GM18861 (cell line): ENCODE data around the gene TK2.

Experiments
- ATAC-seq: cut with Tn5 transposase; IDR thresholded peaks from one replicate; pipeline ENCODE4 v1.9.1; 2021; ENCODE audit not compliant: unreplicated experiment

Gene TK2

GRCh38 chr16:66486199-66486772, 63.6 kb downstream of the TK2 start:
- no peak for ATAC-seq

- no peak for ATAC-seq
These were observed 64.5 kb downstream of the TK2 start for GRCh38 chr16:66485376-66485775.

GRCh38 chr16:66484453-66485213, 65.3 kb downstream of the TK2 start:
- ATAC-seq: no peak

DNA sequence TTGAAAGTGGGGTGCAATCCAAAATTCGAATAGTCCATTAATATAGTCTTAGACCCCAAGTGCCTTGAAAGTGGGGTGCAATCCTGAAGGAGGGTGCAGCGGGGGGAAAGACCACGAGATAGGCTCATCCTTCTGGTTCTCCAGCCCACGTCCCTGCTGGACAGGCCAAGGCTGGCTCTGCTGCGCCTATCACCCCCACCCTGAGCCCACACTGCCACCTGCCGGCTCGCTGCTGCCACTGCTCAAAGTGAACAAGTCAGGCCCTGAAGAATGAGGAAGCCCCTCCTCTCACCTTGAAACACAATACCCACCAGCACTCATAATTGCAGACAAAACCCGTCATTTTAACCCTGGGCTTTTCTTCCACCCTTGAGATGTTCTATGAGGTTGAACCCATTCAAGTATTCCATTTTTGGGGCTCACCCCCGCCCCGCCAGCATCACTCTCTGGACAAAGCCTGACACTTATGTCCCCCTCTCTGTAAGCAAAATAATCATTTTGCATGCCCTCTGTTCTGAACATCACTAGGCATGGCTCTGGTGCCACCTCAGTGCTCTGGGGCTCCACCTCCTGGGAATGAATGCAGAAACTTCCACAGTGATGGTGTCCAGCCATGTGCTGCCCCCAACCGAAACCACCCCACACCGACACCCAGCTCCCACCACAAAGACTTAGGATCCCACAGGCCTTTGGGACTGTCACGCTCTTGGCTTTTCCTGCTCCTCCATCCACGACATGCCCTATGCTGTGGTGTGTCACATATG, 66.1 kb downstream of the TK2 start:
- peak; percentile 71 for ATAC-seq

GRCh38 chr16:66481943-66482390, 68.0 kb downstream of the TK2 start:
- ATAC-seq: no peak

DNA sequence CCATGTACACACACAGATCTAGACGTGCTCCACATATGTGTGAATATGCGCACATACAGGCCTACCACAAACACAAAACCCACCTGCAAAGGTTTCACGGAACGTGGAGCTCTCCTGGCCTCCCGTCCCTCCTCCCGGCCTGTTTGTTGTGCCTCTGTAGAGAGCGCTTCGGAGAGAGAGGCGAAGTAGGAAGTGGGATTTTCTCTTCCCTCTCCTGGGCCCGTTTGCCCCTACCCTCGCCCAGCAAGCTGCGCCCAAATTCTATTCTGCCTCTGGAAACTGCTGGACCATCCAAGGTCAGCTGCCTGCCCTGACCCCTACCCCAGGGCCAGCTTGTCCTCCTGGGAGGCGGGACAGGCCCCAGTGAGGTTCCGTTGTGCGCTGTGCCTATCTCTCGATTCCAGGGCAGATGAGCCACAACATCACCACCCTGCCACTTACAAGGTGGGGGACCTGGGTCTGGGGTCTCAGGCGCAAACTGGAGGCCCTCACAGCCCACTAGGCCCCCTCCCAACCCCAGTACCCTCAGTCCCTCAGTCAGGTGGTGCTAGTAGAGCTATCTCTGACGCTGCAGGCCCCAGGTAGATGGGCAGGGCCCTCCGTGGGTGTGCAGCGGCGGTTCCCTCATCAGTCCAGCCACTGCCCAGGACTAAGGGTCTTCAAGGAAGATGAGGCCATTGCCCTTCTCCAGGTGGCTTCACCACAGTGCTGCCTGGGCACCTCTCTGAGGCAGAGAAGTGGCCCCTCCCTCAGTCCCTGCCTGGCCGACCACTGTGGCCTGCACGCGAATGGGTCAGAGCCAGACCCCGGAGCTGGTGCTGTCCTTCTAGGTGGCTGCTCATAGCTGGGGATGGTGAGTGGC, 68.6 kb downstream of the TK2 start:
- no peak for ATAC-seq

DNA sequence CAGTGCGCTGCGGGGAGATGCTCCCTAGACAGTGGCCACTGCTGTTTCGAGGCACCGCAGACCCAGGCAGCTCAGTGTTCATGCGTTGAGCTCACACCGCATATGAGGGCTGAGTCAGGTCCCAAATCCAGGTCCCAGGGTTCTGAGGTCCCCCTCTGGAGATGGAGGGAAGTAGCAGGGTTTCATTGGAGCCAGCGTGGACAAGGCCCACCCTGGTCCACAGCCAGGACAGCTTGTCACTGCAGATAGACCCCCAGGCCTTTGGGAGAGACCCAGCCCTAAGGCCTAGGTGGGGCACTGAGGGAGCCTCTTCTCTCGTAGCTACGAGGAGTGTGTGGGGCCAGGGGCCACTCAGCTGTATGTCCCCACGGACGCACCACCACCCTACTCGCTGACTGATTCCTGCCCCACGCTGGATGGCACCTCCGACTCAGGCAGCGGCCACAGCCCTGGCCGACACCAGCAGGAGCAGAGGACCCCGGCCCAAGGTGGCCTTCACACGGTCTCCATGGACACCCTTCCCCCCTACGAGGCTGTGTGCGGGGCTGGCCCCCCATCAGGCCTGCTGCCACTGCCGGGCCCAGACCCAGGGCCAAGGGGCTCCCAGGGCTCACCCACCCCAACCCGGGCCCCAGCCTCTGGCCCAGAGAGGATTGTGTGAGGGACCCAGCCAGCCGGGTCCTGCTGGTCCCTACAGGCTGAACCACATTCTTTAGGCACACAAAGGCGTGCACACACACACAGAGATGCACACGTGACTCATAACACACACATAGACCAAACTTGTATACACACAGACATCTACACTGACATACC, 69.4 kb downstream of the TK2 start:
- no peak for ATAC-seq

GRCh38 chr16:66479661-66480264, 70.2 kb downstream of the TK2 start:
- ATAC-seq: no peak

DNA sequence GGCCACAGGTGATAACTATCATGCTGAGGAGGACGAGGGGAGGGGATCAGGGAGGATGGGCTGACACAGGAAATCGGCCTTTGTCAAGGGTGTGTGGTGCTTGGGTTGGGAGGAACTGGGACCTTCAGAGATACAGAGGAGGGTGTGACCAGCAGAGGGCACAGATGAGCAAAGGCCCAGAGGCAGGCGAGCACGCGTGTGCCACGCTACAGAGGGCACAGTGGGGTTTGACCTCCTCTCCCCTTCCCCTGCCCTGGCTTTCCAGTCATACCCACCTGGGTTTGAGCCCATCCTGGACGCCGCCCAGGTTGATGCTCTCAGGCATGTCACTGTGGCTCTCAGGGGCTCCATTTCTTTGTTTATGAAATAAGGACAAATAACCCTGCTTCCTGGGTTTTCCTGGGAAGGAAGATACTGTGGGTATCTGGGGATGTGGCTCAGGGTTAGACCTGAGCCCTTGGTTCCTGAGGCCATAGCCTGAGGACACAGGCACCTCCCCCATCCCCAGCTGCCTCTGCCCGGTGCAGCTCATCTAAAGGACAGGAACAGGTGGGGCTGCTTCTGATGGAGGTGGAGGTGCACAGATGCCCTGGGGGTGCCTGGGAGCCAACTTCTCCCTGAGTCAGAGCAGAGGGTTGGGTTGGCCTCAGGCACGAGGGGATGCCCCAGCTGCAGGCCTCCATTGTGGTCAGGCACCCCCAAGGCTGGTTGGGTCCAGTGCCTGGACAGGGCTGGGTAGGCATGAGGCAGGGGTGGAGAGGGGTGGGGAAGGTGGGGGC, 71.0 kb downstream of the TK2 start:
- ATAC-seq: peak; percentile 70

GRCh38 chr16:66477028-66477515, 72.8 kb downstream of the TK2 start:
- no peak for ATAC-seq

- no peak for ATAC-seq
These were observed 73.4 kb downstream of the TK2 start for GRCh38 chr16:66476328-66477027.

- no peak for ATAC-seq
These were observed 74.7 kb downstream of the TK2 start for GRCh38 chr16:66475232-66475631.

- ATAC-seq: peak; percentile 76
These were observed 75.1 kb downstream of the TK2 start for GRCh38 chr16:66474750-66475199.

GRCh38 chr16:66473654-66474519, 76.0 kb downstream of the TK2 start:
- ATAC-seq: no peak

- no peak for ATAC-seq
These were observed 76.8 kb downstream of the TK2 start for GRCh38 chr16:66473051-66473571.

DNA sequence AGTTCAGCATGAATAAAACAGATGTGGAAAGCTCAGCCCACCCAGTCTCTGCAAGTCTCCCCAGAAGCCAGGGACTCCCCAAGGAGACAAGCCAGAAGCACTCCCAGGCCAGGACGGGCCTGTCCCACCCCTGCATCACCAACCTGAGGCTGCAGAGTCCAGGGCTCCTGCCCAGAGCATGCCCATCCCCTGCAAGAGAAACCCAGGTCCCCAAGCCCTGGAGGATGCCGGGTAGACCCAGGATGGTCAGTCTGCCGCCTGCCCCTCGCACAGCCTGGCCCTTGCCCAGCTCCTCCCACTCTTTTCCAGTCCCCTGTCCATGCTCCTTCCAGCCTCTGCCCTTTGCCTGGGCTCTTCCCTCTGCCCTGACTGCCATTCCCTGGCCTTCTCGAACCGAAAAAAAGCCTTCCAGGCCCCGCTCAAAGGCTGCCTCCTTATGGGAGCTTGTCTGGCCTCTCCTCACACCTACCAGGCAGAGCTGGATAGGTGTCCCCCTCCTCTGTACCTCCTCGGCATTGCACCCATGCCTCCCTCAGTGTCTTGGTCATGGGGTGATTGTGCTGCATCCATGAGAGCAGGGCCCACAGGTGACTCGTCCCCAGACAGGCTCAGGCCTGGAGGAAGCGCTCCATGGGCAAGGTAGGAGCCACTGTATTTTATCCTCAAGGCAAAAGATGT, 78.1 kb downstream of the TK2 start:
- ATAC-seq: no peak
